Measurements from ENCODE around the gene RO60. TPM values are rescaled to one million over a fixed set of nuclear protein-coding genes. Genes with fewer than 3 reads are reported as not detected.

The RO60 gene
- total RNA-seq, 2 experiments from 2014 or later, result 46.1 to 46.3 TPM

DNA sequence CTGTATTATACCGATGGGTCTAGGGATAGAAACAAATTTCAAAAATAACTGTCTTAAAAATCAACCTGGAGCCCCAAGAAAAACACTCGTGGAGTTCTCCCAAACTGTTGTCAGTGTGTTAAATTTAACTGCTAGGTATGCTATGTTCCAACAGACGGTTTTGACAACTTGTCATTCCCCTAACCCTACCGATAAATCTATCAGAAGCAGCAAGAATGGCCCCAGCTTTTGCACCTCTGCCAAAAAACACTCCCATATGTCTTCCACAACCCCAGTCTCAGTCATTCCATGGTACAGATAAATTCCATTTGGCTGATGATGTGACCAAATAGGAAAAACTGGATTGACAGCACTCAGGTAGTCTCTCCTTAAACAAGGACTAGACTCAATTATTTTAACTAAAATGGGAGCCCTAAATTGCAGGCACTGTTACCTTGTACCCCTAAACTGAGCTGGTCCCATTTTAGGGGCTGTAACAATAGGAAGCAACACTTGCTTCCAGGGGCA, 5.2 kb upstream of the RO60 start:
- TF ChIP-seq, protein P1, sequence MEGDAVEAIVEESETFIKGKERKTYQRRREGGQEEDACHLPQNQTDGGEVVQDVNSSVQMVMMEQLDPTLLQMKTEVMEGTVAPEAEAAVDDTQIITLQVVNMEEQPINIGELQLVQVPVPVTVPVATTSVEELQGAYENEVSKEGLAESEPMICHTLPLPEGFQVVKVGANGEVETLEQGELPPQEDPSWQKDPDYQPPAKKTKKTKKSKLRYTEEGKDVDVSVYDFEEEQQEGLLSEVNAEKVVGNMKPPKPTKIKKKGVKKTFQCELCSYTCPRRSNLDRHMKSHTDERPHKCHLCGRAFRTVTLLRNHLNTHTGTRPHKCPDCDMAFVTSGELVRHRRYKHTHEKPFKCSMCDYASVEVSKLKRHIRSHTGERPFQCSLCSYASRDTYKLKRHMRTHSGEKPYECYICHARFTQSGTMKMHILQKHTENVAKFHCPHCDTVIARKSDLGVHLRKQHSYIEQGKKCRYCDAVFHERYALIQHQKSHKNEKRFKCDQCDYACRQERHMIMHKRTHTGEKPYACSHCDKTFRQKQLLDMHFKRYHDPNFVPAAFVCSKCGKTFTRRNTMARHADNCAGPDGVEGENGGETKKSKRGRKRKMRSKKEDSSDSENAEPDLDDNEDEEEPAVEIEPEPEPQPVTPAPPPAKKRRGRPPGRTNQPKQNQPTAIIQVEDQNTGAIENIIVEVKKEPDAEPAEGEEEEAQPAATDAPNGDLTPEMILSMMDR (IDR thresholded peaks at IDR 0.05), result no peak
- peaks cover 15% of the 10 kb centered on the region for H3K36me3 ChIP-seq (ENCODE audit: insufficient read depth, low read length)
- no peak overlapping the region for H3K27ac ChIP-seq (ENCODE audit: low read depth in 1 of 2, low read length in 2 of 2)
- H3K9me3 ChIP-seq (ENCODE audit: control insufficient read depth in 1 of 2, insufficient read depth in 1 of 2, low read length in 2 of 2), result no peaks in the 10 kb centered on the region
- CTCF ChIA-PET, result no interaction called here
- no peaks in the 10 kb centered on the region for H3K9me3 Mint-ChIP-seq
- ATAC-seq (ENCODE audit: poor library complexity), result no peak
- no peak overlapping the region for H3K4me3 ChIP-seq (ENCODE audit: low read length)
- H3K27me3 Mint-ChIP-seq, result no peaks in the 10 kb centered on the region
- intact Hi-C loops (cut with DNase I, micrococcal nuclease), result no loop called here
- no peak overlapping the region for H3K4me3 Mint-ChIP-seq
- DNase-seq, result no peak
- H3K27ac Mint-ChIP-seq, result no peak overlapping the region
- H3K4me1 ChIP-seq (ENCODE audit: insufficient read depth, low read length), result peaks cover 13% of the 10 kb centered on the region
- no peaks in the 10 kb centered on the region for H3K27me3 ChIP-seq (ENCODE audit: control insufficient read depth in 1 of 2, insufficient read depth in 2 of 2, low read length in 2 of 2)
- peaks cover 47% of the 10 kb centered on the region for H3K4me1 Mint-ChIP-seq (ENCODE audit: low read depth)
- POLR2A ChIA-PET, result no interaction called here
- peaks cover 27% of the 10 kb centered on the region for H3K36me3 Mint-ChIP-seq (ENCODE audit: low read depth)

DNA sequence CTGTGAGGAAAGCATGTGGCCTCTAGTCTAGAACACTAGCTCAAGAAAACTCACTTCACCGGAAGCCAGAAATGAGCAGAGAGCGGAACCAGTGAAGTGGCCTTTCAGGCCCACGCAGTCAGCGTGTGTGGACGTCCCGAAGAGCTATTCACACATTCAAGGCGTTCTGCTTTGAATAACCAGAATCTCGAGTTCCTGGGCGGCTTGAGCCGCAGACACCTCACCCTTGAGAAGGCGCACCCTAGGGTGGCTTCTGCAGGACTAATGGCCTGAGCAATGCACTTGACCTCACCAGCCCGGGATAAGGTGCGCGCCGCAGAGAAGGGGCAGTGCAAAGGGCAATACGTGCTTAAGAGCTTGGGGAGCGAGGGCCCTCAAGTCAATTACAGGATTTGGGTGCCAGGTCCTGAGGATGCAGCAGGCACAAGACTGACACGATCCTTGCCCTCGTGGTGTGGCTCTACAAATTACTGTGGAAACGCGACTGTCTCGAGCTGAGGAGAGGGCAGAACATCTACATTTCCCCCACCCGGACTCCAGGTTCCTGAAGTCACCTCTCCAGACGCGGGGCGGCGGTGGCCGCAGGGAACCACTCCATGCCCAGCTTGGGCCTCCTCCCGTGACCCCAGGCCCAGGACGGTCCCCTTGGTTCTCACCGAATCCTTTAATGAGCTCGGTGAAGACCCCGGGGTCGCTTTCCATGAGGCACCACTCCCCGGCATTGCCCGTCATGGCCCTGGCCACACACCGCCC, 707 bp upstream of the RO60 start:
- ChIA-PET CTCF (interaction anchor here (0.7 to 1.8 kb wide), 6 partner anchors 9 to 253 kb away, joined by 3 to 15 read pairs (median 5); partner anchors contain the start of genes CDC73 and RGS2), POLR2A (interaction anchor here (0.8 to 2.2 kb wide), 15 partner anchors 10 to 1231 kb away, joined by 3 to 42 read pairs (median 5); partner anchors contain the start of genes CDC73, GLRX2 and RGS2)
- Histone ChIP-seq H3K27me3 (ENCODE audit: control insufficient read depth in 1 of 2, insufficient read depth in 2 of 2, low read length in 2 of 2) (no peaks in the 10 kb centered on the region), H3K27ac (ENCODE audit: low read depth in 1 of 2, low read length in 2 of 2) (peak overlapping the region; percentile 83), H3K9me3 (ENCODE audit: control insufficient read depth in 1 of 2, insufficient read depth in 1 of 2, low read length in 2 of 2) (no peaks in the 10 kb centered on the region), H3K4me1 (ENCODE audit: insufficient read depth, low read length) (peaks cover 24% of the 10 kb centered on the region), H3K36me3 (ENCODE audit: insufficient read depth, low read length) (no peaks in the 10 kb centered on the region), H3K4me3 (ENCODE audit: low read length) (peak overlapping the region; percentile 95)
- intact Hi-C loops (cut with DNase I, micrococcal nuclease), result loop anchor here in 1 of 2 experiments (1.0 to 5.0 kb wide), 2 partner anchors 64 to 419 kb away; partner anchors contain the start of gene CDC73
- Mint-ChIP-seq H3K9me3 (no peaks in the 10 kb centered on the region), H3K27ac (peak overlapping the region; percentile 96), H3K4me1 (ENCODE audit: low read depth) (peaks cover 76% of the 10 kb centered on the region), H3K27me3 (no peaks in the 10 kb centered on the region), H3K4me3 (peak overlapping the region; percentile 100), H3K36me3 (ENCODE audit: low read depth) (peaks cover 20% of the 10 kb centered on the region)
- ATAC-seq (ENCODE audit: poor library complexity) (peak; percentile 19), DNase-seq (peak; percentile 1 to 76 (median 22))
- TF ChIP-seq, protein P1 (IDR thresholded peaks at IDR 0.05), result no peak

DNA sequence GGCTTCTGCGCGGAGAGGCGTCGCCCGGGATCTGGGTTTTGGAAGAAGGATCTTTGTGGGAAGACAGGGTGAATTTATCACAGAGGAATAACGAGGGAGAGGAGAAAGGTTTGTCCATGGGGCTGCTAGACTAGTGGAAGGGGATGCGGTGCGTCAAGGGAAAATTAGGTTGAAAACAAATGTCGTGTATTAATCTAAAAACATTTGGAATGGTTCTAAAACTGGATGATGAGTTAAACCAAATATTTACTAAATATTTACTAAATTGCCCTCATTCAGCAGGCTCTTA, 647 bp downstream of the RO60 start:
- Mint-ChIP-seq H3K4me1 (ENCODE audit: low read depth) (peaks cover 76% of the 10 kb centered on the region), H3K9me3 (no peaks in the 10 kb centered on the region), H3K4me3 (peak overlapping the region; percentile 100), H3K27ac (peak overlapping the region; percentile 96), H3K27me3 (no peaks in the 10 kb centered on the region), H3K36me3 (ENCODE audit: low read depth) (peaks cover 20% of the 10 kb centered on the region)
- ChIA-PET POLR2A (interaction anchor here (0.7 kb wide), 1 partner anchor 45 kb away, joined by 3 read pairs; no protein-coding TSS in a partner anchor), CTCF (interaction anchor here (1.2 kb wide), 1 partner anchor 62 kb away, joined by 4 read pairs; the partner anchor contains the start of gene CDC73)
- Histone ChIP-seq H3K4me3 (ENCODE audit: low read length) (peak overlapping the region; percentile 95), H3K27ac (ENCODE audit: low read depth in 1 of 2, low read length in 2 of 2) (peak overlapping the region; percentile 83), H3K9me3 (ENCODE audit: control insufficient read depth in 1 of 2, insufficient read depth in 1 of 2, low read length in 2 of 2) (no peaks in the 10 kb centered on the region), H3K36me3 (ENCODE audit: insufficient read depth, low read length) (no peaks in the 10 kb centered on the region), H3K27me3 (ENCODE audit: control insufficient read depth in 1 of 2, insufficient read depth in 2 of 2, low read length in 2 of 2) (no peaks in the 10 kb centered on the region), H3K4me1 (ENCODE audit: insufficient read depth, low read length) (peaks cover 24% of the 10 kb centered on the region)
- DNase-seq (no peak), ATAC-seq (ENCODE audit: poor library complexity) (no peak)
- intact Hi-C loops (cut with DNase I, micrococcal nuclease), result loop anchor here in 1 of 2 experiments (2.0 to 5.0 kb wide), 2 partner anchors 42 to 61 kb away; no protein-coding TSS in a partner anchor
- TF ChIP-seq, protein P1 (IDR thresholded peaks at IDR 0.05), result no peak
